Measurements from ENCODE around the gene PRKCA. TPM values are rescaled to one million over a fixed set of nuclear protein-coding genes. Genes with fewer than 3 reads are reported as not detected.

The PRKCA gene
- total and polyA plus RNA-seq, 2 donors (not counting 3 experiments of a cell fraction or from before 2014, with no cell fraction given): 7.5 to 34.2 TPM

DNA sequence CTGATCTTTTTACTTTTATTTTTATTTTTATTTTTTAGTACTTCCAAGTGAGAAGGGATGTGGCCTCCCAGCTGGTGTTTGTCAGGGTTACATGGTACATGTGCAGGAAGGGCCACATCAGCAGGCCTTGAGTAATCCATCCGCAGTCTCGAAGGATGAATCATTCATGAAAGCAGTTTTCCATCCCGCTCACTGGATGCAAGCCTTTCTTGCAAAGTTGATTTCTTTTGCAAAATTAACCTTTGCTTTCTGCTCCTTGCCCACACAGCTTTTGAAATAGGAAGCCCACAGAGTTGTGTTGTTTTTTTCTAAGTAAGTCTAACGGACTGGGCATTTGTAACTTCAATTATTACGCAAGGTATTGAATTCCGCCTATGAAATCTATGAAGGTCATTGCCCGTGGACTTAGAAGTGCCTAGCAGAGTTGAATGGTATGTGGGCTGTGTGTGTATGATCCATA, 157.4 kb downstream of the PRKCA start:
- peak overlapping the region; percentile 35 for H2AFZ ChIP-seq (ENCODE audit: low read depth, low read length)
- ChIA-PET POLR2A (interaction anchor here (1.2 kb wide), 1 partner anchor 16 kb away, joined by 3 read pairs; no protein-coding TSS in a partner anchor), CTCF (interaction anchor here (0.8 to 1.8 kb wide), 15 partner anchors 10 to 214 kb away, joined by 3 to 15 read pairs (median 4); no protein-coding TSS in a partner anchor)
- H3K36me3 ChIP-seq (ENCODE audit: control insufficient read depth in 2 of 2, extremely low read depth in 1 of 2, insufficient read depth in 2 of 2, low read length in 2 of 2): no peaks in the 10 kb centered on the region
- peak overlapping the region; percentile 84 for H3K9ac ChIP-seq (replicated peaks; ENCODE audit: extremely low read depth, insufficient read depth, low read length)
- intact Hi-C loops (cut with micrococcal nuclease): loop anchor here (1.0 kb wide), 2 partner anchors 7 to 107 kb away; no protein-coding TSS in a partner anchor
- H4K20me1 ChIP-seq (replicated peaks; ENCODE audit: control insufficient read depth, extremely low read depth, insufficient read depth, low read length): no peaks in the 10 kb centered on the region
- H3K4me2 ChIP-seq (ENCODE audit: insufficient read depth, low read length): peak overlapping the region; percentile 68
- FAIRE-seq (peak; percentile 93), DNase-seq (ENCODE audit: low read depth, low spot score) (peak; percentile 97)
- no peaks in the 10 kb centered on the region for H3K27me3 ChIP-seq (ENCODE audit: control insufficient read depth in 2 of 2, insufficient read depth in 2 of 2, low read length in 2 of 2)
- peaks cover 34% of the 10 kb centered on the region for H3K4me1 ChIP-seq (ENCODE audit: control insufficient read depth, extremely low read depth, insufficient read depth, low read length)
- TF ChIP-seq EZH2 (IDR thresholded peaks at IDR 0.05; ENCODE audit: borderline replicate concordance, low read depth, low read length, severe bottlenecking) (no peak), JUN (IDR thresholded peaks at IDR 0.05; ENCODE audit: borderline replicate concordance, insufficient read depth, insufficient read length, low read depth) (peak; percentile 95), GATA2 (IDR thresholded peaks at IDR 0.05; ENCODE audit: insufficient read depth, insufficient read length, low read depth, low read length) (peak; percentile 37), MAX (IDR thresholded peaks at IDR 0.05; ENCODE audit: insufficient read depth, insufficient read length) (peak; percentile 41), MYC (IDR thresholded peaks at IDR 0.05; ENCODE audit: low read depth, low read length) (peak; percentile 56), FOS (IDR thresholded peaks at IDR 0.05; ENCODE audit: borderline replicate concordance, insufficient read depth, low read length) (peak; percentile 99), POLR2A (IDR thresholded peaks at IDR 0.05; ENCODE audit: low read depth, low read length) (no peak), POLR2AphosphoS5 (IDR thresholded peaks at IDR 0.05; ENCODE audit: insufficient read depth, low read depth, low read length) (peak; percentile 96)
- TF ChIP-seq, protein P1, sequence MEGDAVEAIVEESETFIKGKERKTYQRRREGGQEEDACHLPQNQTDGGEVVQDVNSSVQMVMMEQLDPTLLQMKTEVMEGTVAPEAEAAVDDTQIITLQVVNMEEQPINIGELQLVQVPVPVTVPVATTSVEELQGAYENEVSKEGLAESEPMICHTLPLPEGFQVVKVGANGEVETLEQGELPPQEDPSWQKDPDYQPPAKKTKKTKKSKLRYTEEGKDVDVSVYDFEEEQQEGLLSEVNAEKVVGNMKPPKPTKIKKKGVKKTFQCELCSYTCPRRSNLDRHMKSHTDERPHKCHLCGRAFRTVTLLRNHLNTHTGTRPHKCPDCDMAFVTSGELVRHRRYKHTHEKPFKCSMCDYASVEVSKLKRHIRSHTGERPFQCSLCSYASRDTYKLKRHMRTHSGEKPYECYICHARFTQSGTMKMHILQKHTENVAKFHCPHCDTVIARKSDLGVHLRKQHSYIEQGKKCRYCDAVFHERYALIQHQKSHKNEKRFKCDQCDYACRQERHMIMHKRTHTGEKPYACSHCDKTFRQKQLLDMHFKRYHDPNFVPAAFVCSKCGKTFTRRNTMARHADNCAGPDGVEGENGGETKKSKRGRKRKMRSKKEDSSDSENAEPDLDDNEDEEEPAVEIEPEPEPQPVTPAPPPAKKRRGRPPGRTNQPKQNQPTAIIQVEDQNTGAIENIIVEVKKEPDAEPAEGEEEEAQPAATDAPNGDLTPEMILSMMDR (IDR thresholded peaks at IDR 0.05; ENCODE audit: extremely low read depth in 1 of 2, insufficient read depth in 1 of 2, low read depth in 1 of 2, low read length in 2 of 2): no peak
- dilution Hi-C loops (cut with MboI; ENCODE audit: extremely low pct_ligation_motif_present, low sequenced_read_pairs): no loop called here
- no peaks in the 10 kb centered on the region for H3K9me1 ChIP-seq (replicated peaks; ENCODE audit: control insufficient read depth, extremely low read depth, insufficient read depth, low read length)
- H3K27ac ChIP-seq (ENCODE audit: insufficient read depth, low read depth, low read length): peak overlapping the region; percentile 97
- peak overlapping the region in 1 of 3 experiments; percentile 23 for H3K4me3 ChIP-seq (replicated peaks in 1 of 3; ENCODE audit: insufficient read depth in 1 of 3, low read depth in 1 of 3, low read length in 3 of 3)
- peaks cover 13% of the 10 kb centered on the region for H3K79me2 ChIP-seq (ENCODE audit: control insufficient read depth, insufficient read depth, low read length)
- H3K9me3 ChIP-seq (replicated peaks; ENCODE audit: control insufficient read depth, insufficient read depth, low read length): no peaks in the 10 kb centered on the region
- BruUV-seq (replicated peaks): no TSS peak

All from endothelial cell of umbilical vein (primary cell).